ENCODE measurements around the gene ZDHHC22.

DNA sequence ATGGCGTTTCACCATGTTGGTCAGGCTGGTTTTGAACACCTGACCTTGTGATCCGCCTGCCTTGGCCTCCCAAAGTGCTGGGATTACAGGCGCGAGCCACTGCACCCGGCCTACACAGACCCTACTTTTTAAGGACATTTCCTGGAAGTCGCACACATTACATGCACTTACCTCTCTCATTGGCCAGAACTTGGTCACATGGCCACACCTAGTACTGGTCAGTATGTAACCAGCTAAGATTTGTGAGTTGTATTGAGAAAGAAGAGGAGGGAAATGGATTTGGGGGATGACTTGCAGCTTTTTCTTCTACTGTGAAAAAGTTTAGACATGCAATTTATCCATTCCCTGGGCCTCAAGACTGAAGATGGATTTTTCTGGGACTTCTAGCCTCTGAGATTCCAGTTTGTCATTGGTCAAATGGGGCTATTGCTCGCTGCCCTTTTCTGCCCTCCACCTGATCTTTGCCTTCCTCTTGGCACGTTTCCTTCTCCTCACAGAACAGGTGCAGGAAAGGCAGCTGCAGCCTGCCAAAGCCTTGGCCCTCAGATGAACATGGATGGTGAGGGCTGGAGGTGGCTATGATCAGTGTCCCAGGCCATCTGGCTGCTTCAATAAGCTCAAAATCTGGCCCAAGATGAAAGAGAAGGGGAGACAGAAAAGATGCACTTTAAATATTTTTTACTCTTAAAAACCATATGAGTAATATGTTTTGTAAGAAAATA, 7.1 kb upstream of the ZDHHC22 start:
- TF ChIP-seq, protein P1, sequence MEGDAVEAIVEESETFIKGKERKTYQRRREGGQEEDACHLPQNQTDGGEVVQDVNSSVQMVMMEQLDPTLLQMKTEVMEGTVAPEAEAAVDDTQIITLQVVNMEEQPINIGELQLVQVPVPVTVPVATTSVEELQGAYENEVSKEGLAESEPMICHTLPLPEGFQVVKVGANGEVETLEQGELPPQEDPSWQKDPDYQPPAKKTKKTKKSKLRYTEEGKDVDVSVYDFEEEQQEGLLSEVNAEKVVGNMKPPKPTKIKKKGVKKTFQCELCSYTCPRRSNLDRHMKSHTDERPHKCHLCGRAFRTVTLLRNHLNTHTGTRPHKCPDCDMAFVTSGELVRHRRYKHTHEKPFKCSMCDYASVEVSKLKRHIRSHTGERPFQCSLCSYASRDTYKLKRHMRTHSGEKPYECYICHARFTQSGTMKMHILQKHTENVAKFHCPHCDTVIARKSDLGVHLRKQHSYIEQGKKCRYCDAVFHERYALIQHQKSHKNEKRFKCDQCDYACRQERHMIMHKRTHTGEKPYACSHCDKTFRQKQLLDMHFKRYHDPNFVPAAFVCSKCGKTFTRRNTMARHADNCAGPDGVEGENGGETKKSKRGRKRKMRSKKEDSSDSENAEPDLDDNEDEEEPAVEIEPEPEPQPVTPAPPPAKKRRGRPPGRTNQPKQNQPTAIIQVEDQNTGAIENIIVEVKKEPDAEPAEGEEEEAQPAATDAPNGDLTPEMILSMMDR (IDR thresholded peaks at IDR 0.05): no peak
- TF ChIP-seq POLR2A (IDR thresholded peaks at IDR 0.05) (no peak), EP300 (IDR thresholded peaks at IDR 0.05) (no peak), POLR2AphosphoS5 (IDR thresholded peaks at IDR 0.05) (no peak)
